ENCODE results near the gene CHAD.

The CHAD gene

GRCh38 chr17:50458701-50459676 is 9.7 kb downstream of the CHAD start:
- no peak for DNase-seq (ENCODE audit: low read depth, low spot score)

- DNase-seq (ENCODE audit: low read depth, low spot score) = no peak
Measured at GRCh38 chr17:50458270-50458669, 10.4 kb downstream of the CHAD start.

GRCh38 chr17:50457621-50458020 is 11.1 kb downstream of the CHAD start:
- DNase-seq (ENCODE audit: low read depth, low spot score) = no peak

- no peak for DNase-seq (ENCODE audit: low read depth, low spot score)
Measured at GRCh38 chr17:50453901-50454300, 14.8 kb downstream of the CHAD start.

- DNase-seq (ENCODE audit: low read depth, low spot score) = no peak
Measured at GRCh38 chr17:50452630-50453300, 15.9 kb downstream of the CHAD start.

- no peak for DNase-seq (ENCODE audit: low read depth, low spot score)
Measured at GRCh38 chr17:50451943-50452629, 16.6 kb downstream of the CHAD start.

GRCh38 chr17:50448643-50449042 is 20.0 kb downstream of the CHAD start:
- no peak for DNase-seq (ENCODE audit: low read depth, low spot score)

GRCh38 chr17:50447870-50448595 is 20.6 kb downstream of the CHAD start:
- no peak for DNase-seq (ENCODE audit: low read depth, low spot score)

GRCh38 chr17:50445730-50446325 is 22.9 kb downstream of the CHAD start:
- DNase-seq (ENCODE audit: low read depth, low spot score) = no peak

- DNase-seq (ENCODE audit: low read depth, low spot score) = no peak
Measured at GRCh38 chr17:50444841-50445715, 23.6 kb downstream of the CHAD start.

GRCh38 chr17:50443505-50443974 is 25.1 kb downstream of the CHAD start:
- no peak for DNase-seq (ENCODE audit: low read depth, low spot score)

GRCh38 chr17:50440838-50441829 is 27.5 kb downstream of the CHAD start:
- no peak for DNase-seq (ENCODE audit: low read depth, low spot score)

- no peak for DNase-seq (ENCODE audit: low read depth, low spot score)
Measured at GRCh38 chr17:50440172-50440837, 28.4 kb downstream of the CHAD start.

- DNase-seq (ENCODE audit: low read depth, low spot score) = no peak
Measured at GRCh38 chr17:50439008-50439407, 29.7 kb downstream of the CHAD start.

GRCh38 chr17:50437409-50437808 is 31.3 kb downstream of the CHAD start:
- no peak for DNase-seq (ENCODE audit: low read depth, low spot score)

- no peak for DNase-seq (ENCODE audit: low read depth, low spot score)
Measured at GRCh38 chr17:50432125-50432762, 36.4 kb downstream of the CHAD start.

- DNase-seq (ENCODE audit: low read depth, low spot score) = no peak
Measured at GRCh38 chr17:50430821-50431618, 37.7 kb downstream of the CHAD start.
